Fibroblast of skin of right biceps (primary cell): Measurements from ENCODE around the gene PODNL1.

ENCODE experiments used
- DNase-seq: peaks from one replicate; pipeline ENCODE4 v3.0.0-alpha.2; 2013

Gene PODNL1

GRCh38 chr19:13887517-13887916 is 50.7 kb downstream of the PODNL1 start:
- no peak for DNase-seq

GRCh38 chr19:13887018-13887436 is 51.2 kb downstream of the PODNL1 start:
- no peak for DNase-seq

- DNase-seq, result no peak
These were observed 52.3 kb downstream of the PODNL1 start for GRCh38 chr19:13885826-13886365.

- DNase-seq, result no peak
These were observed 53.3 kb downstream of the PODNL1 start for GRCh38 chr19:13884726-13885591.

- no peak for DNase-seq
These were observed 54.6 kb downstream of the PODNL1 start for GRCh38 chr19:13883516-13884064.

- DNase-seq, result no peak
These were observed 55.4 kb downstream of the PODNL1 start for GRCh38 chr19:13882836-13883235.

GRCh38 chr19:13882419-13882795 is 55.8 kb downstream of the PODNL1 start:
- no peak for DNase-seq

GRCh38 chr19:13881692-13882418 is 56.4 kb downstream of the PODNL1 start:
- peak; percentile 69 for DNase-seq

GRCh38 chr19:13881251-13881691 is 56.9 kb downstream of the PODNL1 start:
- DNase-seq, result peak; percentile 39
